NCI-H345 (cell line): ENCODE measurements around the gene AJM1.

Experiments
- DNase-seq: peaks from one replicate; lab custom pipeline; 2025; lab: John Stamatoyannopoulos, UW

Gene AJM1

DNA sequence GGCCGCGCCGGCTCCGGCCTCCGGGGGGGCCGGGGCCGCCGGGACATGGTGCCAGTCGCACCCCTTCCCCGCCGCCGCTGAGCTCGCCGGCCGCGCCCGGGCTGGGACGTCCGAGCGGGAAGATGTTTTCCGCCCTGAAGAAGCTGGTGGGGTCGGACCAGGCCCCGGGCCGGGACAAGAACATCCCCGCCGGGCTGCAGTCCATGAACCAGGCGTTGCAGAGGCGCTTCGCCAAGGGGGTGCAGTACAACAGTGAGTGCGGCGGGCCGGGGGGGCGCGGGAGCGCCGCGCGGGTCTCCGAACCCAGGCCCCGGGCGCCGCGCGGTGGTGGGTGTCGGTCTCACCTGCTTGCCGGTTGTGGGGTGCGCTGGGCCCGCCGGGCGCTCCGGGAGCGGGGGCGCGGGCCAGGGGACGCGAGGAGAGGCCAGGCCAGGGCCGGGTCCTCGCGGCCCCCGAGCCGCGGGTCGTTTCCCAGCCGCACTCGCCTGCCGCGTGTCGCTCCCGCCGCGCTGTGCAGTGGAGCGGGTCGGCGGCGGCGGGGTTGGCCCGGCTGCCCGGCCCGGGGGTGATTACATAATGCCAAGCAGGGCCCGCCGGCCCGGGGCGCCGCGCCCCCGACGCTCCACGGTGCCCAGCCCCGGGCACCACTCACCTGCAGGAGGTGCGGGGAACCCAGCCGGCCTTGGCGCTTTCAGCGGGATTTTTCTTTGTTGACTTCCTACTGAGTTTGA lies 34.0 kb upstream of the AJM1 start:
- peak; percentile 35 for DNase-seq

DNA sequence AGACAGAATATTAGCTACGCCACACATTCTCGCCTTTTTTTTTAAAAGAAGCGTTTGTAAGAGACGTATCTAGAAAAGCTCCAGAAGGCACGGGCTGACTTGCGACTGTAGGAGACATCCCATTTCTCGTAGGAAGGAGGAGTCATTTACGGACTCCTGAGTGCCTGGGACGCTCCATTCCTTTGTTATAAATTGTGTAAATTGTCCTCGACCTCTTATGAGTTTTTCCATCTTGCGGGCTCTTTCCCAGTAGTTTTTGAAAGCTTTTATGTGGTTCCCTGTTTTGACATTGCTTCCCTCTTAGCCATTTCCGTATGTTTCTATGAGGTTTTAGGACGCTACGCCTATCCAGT lies 33.5 kb upstream of the AJM1 start:
- no peak for DNase-seq

DNA sequence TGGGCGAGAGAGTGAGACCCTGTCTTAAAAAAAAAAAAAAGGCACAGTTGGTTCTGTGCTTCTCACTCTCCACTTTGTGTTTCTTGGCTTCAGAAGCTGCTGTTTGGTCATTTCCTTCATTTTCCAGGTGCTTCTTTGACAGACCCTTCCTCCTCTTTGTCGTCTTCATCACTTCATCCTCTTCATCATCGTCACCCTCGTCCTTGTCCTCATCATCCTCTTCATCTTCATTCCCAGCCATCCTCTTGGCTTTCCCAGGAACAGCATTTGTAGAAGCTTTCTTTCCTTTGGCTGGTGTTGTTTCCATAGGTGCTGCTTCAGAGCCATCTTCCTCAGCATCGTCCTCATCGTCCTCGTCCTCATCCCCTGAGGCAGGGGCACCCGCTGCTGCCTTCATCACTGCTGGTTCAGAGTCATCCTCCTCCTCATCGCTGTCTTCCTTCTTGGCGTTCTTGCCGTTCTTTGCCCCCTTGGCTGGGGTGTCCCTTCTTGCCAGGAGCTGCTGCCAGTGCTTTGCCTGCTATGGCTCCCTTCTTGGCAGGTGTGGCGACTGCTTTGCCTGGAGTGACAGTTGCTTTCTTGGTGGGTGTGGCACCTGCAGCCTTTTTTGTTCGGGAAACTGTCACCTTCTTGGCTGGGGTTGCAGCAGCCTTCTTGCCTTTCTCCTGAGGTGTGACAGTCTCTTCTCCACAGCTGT lies 27.4 kb upstream of the AJM1 start:
- no peak for DNase-seq

DNA sequence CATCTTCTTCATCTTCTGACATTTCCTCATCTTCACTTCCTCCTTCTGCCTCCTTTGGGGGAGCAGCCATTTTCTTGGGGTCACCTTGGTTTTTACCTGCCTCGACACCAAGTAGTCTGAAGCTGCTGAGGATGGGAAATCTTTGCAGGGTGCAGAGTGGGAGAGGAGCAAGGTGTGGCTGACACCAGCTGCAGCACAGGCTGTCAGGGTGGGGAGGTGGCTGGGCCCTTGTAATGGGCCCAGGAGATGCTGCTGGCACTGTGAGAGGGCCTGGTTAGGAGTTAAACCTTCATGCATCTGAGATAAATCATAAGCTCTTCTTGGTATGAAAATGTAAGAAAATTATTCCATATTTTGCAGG lies 26.9 kb upstream of the AJM1 start:
- DNase-seq = no peak

DNA sequence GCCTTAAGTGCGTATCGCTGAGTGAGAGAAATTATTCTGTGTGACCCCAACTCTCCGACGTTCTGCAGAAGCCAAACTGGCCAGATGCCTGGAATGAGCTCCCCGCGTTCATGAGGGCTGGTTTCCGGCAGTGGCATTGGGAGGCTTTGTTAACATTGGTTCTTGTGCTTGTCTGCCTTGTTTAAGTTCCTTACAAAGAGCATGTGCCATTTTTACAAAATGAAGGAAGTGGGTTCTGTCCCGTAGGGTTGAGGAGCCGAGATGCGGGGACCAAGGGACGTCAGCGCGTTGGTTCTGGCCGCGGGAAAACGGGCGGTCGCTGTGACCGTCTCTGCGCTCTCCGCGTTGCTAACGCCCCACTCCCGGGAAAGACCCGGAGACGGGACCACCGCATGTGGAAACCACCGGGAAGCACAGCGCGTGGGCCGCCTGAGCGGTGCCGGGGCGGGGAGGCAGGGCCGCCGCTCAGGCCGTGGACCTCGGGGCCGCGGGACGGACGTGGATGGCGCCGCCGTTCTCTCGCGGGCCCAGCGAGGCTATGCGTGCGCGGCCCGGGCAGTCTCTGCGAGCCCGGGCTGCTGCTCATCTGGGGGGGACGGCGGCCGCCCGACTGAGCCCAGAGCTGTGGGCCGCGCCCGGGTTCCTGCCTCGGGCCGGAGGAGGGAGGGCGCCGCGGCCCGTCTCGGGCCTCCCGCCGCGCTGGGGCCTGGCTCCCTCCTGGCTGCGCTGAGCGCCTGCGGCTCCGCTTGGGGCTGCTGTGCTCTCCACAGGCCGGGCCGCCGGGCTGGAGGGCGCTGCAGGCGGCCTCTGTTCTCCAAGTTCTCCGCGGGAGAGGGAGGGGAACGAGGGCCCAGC lies 21.1 kb upstream of the AJM1 start:
- DNase-seq = no peak

DNA sequence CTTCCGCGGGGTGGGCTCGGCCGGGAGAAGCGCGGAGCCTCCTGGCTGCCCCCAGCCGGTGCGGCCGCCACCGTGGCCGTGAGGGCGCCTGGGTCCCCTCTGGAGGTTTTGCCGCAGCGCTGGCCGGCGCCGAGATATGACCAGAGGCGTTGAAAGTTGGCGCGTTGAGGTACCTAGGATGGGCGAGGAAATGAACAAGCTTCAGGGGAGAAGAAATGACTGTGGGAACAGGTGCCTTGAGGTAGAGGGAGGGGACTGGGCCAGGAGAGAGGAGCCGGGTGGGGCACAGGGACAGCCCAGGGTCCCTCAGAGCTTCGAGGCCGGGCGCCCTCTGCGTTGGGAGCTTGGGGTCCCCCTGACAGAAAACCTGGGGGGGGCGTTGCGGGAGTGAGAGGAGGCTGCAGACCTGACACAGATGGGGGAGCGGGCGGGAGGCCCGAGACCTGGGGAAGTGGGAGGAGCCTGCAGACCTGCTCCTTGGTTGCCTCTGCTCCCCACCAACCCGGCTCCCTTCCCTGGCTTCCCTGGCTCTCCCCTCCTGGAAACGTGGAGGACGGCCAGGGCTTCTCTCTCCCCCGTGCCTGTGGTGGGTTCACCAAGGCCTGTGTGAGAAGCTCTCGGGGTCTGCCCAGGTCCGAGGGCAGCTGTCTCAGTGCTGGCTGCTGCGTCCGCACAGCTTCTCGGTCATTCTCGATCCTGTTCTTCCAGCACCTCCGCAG lies 20.3 kb upstream of the AJM1 start:
- DNase-seq = no peak

DNA sequence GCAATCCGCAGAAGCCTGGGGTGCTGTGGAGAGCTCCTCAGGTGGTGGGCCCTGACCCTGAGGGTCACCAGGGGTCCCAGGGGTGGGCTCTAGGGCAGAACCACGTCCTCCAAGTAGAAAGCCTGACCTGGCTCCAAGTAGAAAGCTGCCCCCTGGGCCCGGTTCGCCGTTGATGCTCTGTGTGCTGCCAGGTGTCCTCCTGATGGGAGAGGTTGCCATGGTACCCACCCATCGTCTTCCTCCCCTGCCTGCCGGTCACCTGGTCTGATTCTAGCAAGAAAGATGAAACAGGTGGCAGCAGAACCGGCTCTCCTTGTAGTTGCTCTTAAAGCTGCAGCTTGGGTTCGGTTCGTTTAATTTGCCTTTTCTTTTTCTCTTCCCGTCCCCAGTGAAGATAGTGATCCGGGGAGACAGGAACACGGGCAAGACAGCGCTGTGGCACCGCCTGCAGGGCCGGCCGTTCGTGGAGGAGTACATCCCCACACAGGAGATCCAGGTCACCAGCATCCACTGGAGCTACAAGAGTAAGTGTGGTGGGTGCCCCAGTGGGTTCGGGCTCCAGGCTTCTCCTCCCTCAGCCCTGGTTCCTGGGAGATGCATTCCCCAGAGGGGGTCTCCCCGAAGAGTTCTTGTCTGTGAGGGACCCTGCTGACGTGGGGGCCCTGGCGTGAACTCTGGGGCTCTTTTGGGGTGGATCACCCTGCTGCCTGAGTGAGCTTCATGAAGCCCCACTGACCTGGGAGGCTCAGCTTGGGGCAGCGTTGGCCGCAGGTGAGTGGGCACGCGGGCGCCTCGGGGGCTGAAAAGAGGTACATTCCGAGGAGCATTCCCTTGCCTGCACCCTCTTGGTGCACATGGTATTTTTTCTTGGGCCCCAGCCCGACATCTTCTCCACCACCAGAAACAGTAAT lies 18.9 kb upstream of the AJM1 start:
- DNase-seq = no peak

DNA sequence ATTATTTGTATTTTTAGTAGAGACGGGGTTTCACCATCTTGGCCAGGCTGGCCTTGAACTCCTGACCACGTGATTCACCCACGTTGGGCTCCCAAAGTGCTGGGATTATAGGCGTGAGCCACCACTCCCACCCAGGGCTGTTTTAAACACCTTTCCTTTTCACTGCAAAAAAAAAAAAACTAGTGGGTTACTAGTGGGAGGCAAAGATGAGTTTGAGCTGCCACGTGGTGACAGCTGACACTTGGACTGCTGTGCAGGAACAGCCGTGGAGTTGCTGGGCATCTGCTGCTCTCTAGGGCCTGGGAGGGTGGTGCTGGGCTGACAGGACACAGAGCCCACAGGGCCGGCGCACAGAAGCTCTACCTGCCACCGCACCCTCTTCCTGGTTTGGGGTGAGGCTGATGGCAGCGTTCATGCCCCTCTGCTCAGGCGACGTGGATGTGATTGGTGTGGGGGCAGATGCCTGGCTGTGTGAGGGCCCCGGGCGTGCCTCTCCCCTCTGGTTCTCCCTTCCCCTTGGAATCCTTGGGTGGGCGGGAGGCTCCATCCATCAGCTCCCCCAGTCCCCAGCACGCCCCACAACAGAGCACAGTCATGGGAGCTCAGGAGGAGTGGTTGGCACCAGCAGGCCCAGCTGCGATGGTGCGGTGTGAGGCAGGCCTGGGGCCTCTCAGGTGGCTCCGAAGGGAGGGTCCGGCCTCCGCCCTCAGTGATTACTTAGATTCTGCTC lies 17.6 kb upstream of the AJM1 start:
- DNase-seq = no peak

DNA sequence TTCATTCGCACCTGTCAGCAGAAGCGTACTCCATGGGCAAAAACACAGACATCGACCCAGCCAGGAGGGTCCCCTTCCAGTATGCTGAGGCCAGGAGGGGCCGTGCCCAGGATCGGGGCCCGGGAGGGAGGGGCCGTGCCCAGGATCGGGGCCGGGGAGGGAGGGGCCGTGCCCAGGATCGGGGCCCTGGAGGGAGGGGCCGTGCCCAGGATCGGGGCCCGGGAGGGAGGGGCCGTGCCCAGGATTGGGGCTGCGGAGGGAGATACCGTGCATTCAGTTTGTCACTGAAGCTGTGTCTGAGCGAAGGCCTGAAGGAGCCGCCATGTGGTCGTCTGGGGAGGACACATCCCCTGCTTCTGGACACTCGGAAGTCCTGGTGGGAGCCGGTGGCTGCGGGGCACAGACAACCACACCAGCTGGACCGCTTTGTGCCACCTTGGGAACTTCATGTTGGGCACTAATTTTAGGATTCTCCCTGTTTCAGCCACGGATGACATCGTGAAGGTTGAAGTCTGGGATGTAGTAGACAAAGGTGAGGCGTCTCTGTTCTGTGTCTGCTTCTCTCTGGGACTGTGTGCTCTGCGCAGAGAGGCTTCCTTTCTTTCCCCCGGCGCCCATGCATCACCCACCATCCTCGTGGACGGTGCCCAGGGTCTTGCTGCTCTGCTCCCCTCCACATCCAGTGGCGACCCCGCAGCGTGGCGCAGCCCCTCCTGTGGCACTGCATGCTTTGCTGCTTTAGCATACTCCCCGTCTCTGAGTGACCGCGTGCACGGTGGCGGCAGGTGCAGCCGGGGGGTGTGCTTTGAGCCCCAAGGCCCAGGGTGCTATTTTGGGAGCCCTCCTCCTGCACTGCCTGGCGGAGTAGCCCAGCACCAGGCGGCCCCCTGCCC lies 16.7 kb upstream of the AJM1 start:
- no peak for DNase-seq

DNA sequence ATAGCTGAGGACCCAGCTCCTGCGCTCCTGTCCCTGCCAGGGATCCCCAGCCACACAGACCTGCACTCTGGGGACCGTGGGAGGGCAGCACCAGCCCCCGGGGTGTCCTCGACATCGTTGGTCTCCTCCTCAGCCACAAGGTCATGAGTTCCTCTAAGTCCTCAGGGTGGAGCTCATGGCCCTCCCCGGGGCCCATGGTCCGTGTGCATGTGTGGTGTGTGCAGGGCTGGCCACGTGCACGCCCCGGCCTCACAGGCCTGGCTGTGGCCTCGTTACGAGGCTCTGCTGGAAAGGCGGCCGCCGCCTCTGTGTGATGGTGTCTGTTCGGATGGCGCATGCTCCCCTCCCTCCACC lies 16.1 kb upstream of the AJM1 start:
- DNase-seq = no peak

DNA sequence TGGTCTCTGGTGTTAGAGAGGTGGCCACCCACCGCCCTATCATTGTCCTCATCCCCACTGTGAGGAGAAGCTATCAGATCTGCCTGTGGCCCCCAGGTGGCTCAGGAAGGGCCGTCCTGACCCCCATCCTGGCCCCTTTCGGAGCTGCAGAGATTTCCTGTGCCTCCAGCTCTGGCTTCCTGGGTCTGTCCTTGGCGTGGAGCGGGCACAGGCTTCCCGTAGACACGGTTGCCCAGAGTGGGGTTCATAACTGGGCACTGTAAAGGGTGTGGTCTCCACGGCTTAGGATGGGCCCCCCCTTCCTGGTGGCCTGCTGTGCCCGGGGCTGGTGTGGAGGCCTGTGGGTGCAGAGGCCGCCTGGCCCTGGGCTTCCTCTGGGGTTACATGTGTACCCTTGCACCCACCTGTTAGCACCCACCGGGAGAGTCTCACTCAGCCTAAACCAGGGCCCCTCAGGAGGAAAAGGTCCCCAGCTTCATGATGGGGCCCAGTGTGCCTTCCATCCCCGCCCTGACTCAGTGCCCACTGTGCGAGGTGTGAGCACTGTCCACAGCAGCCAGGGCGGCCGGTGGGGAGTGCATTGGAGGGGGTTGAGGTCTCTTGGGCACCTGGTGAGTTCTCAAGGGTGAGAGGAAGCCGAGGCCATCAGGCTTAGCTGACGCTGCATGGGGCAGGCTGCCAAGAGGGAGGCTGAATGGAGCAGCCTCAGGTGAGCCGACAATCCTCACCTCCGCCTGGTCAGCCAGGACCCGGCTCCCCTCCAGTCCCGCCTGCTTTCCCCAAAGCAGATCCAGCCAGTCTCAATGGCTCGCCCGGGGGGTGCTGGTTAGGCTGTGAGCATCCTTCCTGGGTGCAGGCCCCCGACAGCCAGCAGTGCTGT lies 15.3 kb upstream of the AJM1 start:
- DNase-seq = no peak

DNA sequence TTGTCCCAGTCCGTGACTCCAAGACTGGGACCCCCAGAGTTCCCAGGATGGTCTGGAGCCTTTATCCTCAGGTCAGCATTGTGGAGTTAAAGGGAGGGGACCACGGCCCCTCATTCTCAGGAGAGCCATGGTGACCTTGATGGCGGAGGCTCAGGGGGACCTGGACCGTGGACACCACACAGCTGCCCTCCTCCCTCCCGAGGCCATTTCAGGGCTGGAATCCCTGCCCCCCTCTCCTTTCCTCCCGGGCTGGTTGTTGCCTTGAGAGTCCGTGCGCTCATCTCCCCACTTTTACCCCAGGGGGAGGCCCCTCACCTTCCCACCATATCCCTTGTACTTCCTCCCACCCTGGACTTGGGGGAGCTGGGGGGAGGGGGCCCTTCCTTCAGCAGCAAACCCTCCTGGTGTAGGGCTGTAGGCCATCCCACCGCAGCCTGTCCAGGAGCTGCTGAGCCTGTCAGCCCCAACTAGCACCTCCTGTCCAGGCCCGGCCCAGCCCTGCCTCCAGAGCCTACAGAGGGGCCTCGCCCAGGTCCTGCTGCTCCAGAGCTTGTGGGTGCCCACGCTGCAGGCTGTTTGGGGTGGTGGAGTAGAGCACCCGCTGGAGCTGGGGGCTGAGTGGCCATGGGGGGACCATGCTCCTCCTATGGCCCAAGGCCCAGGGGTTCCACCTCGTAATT lies 14.3 kb upstream of the AJM1 start:
- no peak for DNase-seq

DNA sequence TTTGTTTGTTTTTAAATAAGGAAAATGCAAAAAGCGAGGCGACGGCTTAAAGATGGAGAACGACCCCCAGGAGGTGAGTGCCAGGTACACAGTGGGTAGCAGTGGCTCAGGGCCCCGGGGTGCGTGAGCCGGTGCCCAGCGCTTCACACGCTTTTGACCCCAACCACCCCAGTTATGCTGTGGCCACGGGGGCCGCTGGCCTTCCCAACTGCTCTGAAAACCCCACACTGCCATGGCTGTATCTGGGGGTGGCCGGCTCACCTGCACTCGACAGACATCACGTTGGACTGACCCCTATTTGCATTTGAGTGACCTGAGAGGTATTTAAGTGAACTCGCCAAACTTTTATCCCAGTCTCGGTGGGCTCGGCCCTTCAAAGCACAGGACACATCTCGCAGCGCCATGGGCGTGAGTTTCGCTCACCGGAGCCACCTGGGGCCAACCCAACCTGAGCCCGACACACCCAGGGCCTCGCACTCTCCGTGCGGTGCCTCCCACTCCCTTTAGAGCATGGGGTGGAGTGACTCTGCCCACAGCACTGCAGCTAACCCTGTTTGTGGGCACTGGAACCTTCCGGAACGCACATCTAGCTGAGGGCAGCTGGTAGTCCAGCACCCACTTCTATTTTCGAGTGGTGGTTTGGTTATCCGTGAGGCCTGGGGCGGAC lies 13.7 kb upstream of the AJM1 start:
- no peak for DNase-seq

DNA sequence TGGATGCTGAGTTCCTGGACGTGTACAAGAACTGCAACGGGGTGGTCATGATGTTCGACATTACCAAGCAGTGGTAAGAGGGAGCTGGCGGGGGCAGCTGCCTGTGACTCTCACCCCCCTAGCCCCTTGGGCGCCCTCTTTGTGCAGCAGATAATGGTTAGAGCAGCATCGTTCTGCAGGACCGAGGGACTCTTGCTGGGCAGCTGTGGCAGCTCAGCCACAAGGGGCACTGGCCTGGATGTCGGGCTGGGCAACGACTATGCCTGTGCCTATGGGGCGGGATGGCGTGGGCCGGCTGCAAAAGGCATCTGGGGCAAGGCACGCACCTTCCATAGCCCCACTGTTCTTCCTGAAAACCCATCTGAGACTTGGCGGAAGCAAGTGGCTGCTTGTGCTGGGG lies 12.9 kb upstream of the AJM1 start:
- no peak for DNase-seq

DNA sequence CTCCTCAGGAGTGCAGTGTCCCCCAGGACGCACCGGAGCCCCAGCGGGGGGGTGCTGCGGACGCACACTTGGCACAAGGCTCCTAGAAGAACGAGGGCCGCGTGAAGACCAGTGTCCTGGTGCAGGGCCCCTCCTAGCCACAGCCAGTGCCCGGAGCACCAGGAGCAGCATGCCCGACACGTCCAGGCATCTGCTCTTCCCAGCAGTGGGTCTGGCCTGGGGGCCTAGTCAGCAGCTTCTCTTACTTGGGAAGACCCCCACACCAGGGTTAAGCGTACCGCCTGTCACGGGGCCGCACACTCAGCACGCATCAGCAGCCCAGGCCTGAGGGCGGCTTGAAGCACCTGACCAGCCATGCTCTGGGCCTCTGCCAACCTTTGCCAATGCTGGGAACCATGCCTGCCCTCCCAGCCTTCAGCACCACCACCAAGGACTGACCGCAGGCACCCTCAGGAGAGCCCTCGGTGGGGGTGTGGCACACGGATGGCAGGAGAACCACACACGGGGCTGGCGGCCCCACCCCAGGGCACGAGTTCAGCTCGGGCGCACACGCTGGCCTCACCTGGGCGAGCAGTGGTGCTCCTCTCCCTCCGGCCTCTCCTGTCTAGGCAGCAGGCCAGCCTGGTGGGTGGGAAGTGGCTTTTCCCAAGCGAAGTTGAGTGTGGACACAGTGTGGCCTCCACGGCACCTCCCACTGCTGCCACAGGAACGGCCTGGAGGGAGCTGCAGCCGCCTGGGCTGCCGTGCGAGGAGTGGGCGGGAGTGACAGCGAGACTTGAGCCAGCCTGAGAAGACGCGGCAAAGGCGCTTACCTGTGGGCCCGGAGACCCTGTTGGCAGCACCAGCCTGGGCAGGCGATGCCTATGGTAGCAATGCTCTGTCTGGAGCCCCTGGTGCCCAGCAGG lies 12.0 kb upstream of the AJM1 start:
- no peak for DNase-seq

DNA sequence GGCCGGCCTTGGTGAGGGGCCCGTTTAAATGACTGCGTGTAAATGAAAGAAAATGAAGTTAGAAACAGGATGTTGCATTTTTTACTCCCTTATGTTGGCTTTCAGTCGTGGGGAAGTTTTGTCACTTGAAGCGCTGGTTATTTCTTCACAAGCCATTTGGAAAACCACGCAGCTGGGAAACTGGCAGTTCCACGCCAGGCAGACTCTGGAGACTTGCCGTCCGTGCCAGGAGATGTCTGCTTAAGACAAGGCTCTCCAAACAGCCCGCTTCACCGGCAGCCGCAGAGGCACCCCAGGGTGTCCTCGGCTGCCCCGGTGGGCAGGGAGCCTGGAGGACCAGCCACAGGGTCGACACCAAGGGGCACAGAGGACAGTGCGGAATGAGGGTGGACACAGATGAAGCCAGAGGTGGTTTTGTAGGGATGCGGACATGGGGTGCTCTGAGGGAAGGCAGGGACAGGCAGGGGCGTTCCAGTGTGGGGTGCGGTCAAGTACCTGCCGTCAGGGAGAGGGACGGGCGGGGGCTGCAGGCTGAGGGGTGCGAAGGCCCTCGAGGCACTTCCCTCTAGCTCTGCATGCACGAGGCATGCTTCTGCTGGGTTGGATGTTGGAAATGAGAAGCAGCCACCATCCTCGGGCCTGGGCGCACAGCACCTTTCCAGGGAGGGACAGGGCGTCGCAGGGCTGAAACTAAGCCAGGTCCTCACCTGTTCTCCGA lies 11.1 kb upstream of the AJM1 start:
- no peak for DNase-seq
